Caco-2 (cell line): ENCODE results near the gene IFT20. TPM values are rescaled to one million over a fixed set of nuclear protein-coding genes. Genes with fewer than 3 reads are reported as not detected.

Experiments used
- BruUV-seq: library from RNA; stranded (reverse); fragments of 400-500 nt; replicated peaks from 2 replicates; lab custom pipeline; 2021; lab: Mats Ljungman, UMichigan
- CTCF ChIA-PET: fragments of 300-600 bp; sonication (Branson Sonifier 250); formaldehyde crosslinking; loops from one replicate; lab custom pipeline; 2022; ENCODE audit warnings: antibody characterized with exemption; lab: Charles Lee
- POLR2A ChIA-PET: fragments of 300-600 bp; sonication (Branson Sonifier 250); formaldehyde crosslinking; loops from one replicate; lab custom pipeline; 2022; ENCODE audit warnings: antibody characterized with exemption; lab: Charles Lee
- DNase-seq, 2 experiments: peaks; one replicate each; pipeline versions ENCODE4 v3.0.0 to v3.0.0-alpha.2; 2020 to 2022
- H3K27me3 ChIP-seq: replicated peaks from 2 replicates; pipeline ENCODE4 v1.6.0; 2011; ENCODE audit warnings: low read length; ENCODE audit not compliant: control insufficient read depth, insufficient read depth
- H3K36me3 ChIP-seq: 2 replicates; pipeline ENCODE4 v1.5.1; 2011; ENCODE audit warnings: low read length; ENCODE audit not compliant: control insufficient read depth, insufficient read depth
- H3K4me1 ChIP-seq: fragments of 250-450 bp; sonication (Bioruptor Pico); 2 replicates; pipeline ENCODE4 v1.5.1; 2020; ENCODE audit warnings: mild to moderate bottlenecking
- H3K4me3 ChIP-seq: 2 replicates; pipeline ENCODE4 v1.5.1; 2011; ENCODE audit warnings: low read depth, mild to moderate bottlenecking, control low read depth, low read length
- H3K9me3 ChIP-seq: fragments of 250-450 bp; sonication (Bioruptor Pico); 2 replicates; pipeline ENCODE4 v1.5.1; 2020; ENCODE audit warnings: mild to moderate bottlenecking, moderate library complexity
- H3K27ac Mint-ChIP-seq: one replicate; pipeline ENCODE4 v1.8.0; 2022; ENCODE audit warnings: mixed read lengths; ENCODE audit not compliant: unreplicated experiment
- H3K27me3 Mint-ChIP-seq: one replicate; pipeline ENCODE4 v1.8.0; 2022; ENCODE audit warnings: mixed read lengths; ENCODE audit not compliant: insufficient read depth, unreplicated experiment
- H3K36me3 Mint-ChIP-seq: one replicate; pipeline ENCODE4 v1.8.0; 2022; ENCODE audit warnings: mild to moderate bottlenecking, mixed read lengths; ENCODE audit not compliant: insufficient read depth, unreplicated experiment
- H3K4me1 Mint-ChIP-seq: one replicate; pipeline ENCODE4 v1.8.0; 2022; ENCODE audit warnings: low read depth, mixed read lengths; ENCODE audit not compliant: unreplicated experiment
- H3K4me3 Mint-ChIP-seq: one replicate; pipeline ENCODE4 v1.8.0; 2022; ENCODE audit warnings: mild to moderate bottlenecking, moderate library complexity, mixed read lengths; ENCODE audit not compliant: unreplicated experiment
- H3K9me3 Mint-ChIP-seq: one replicate; pipeline ENCODE4 v1.8.0; 2022; ENCODE audit warnings: mixed read lengths; ENCODE audit not compliant: unreplicated experiment
- intact Hi-C: fragments of 100-400 bp; cut with micrococcal nuclease; formaldehyde crosslinking; loops from one replicate; pipeline ENCODE4 v1.10.0; 2022; ENCODE audit not compliant: unreplicated experiment
- total RNA-seq: library from RNA; stranded (reverse); gene quantifications from 2 replicates; pipeline ENCODE4 v1.2.3, GENCODE V29; 2022
- TF ChIP-seq, protein P1 (sequence below), 2 experiments: fragments of 200-600 bp in 1 of 2; IDR thresholded peaks; 1 replicate in 1 of 2; 2 replicates in 1 of 2; pipeline versions ENCODE4 v1.5.1 to v1.8.0; 2011 to 2022; ENCODE audit warnings: antibody characterized with exemption in 1 of 2, control low read depth in 1 of 2, inconsistent platforms in 1 of 2, low read depth in 1 of 2, low read length in 1 of 2, mild to moderate bottlenecking in 1 of 2, moderate library complexity in 1 of 2; ENCODE audit not compliant: insufficient read depth in 1 of 2, severe bottlenecking in 1 of 2, unreplicated experiment in 1 of 2

The IFT20 gene
- total RNA-seq, 1 experiment from 2014 or later = 89.9 TPM

DNA sequence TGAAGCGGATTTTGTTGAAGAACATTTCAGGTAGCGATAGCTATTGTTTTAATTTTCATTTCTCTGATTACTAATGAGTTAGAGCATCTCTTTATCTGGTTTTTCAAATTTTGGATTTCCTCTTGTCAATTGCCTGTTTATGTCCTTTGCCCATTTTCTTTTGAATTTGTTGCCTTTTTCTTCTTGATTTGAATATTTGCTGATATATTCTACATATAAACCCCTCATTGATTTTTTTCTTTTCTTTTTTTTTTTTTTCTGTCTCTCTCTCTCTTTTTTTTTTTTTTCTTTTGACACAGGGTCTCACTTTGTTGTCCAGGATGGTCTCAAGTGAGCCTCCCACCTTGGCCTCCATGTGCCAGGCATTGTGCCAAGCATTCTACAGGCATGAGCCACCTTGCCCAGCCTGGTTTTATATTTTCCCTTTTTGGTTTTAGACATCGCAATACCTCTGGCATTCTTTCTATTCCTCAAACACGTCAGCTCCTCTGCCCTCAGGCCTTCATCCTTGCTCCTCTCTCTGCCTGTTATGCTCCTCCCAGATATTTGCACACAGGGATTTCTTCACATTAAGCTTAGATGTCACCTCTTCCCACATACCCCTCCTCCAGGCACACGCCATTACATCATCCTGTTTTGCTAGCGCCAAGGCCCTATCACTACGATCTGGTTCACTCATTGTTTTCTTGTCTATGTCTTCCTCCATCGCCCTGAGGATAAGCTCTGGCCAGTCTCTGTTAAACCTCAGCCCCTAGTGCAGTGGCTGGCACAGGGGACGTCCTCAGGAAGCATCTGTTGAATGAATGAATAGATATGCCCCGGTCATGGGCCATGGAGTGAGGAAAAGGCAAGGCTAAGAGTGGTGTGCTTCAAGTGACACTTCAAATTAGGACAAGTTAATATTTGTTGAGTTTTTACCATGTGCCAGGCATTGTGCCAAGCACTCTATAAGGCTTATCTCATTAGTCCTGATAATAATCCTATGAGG lies 44.8 kb upstream of the IFT20 start:
- peak overlapping the region; percentile 18 for H3K4me3 Mint-ChIP-seq
- Histone ChIP-seq H3K9me3 (no peaks in the 10 kb centered on the region), H3K27me3 (no peaks in the 10 kb centered on the region), H3K4me1 (peaks cover 17% of the 10 kb centered on the region), H3K36me3 (no peaks in the 10 kb centered on the region), H3K4me3 (no peak overlapping the region)
- H3K27me3 Mint-ChIP-seq = no peaks in the 10 kb centered on the region
- TF ChIP-seq, protein P1, sequence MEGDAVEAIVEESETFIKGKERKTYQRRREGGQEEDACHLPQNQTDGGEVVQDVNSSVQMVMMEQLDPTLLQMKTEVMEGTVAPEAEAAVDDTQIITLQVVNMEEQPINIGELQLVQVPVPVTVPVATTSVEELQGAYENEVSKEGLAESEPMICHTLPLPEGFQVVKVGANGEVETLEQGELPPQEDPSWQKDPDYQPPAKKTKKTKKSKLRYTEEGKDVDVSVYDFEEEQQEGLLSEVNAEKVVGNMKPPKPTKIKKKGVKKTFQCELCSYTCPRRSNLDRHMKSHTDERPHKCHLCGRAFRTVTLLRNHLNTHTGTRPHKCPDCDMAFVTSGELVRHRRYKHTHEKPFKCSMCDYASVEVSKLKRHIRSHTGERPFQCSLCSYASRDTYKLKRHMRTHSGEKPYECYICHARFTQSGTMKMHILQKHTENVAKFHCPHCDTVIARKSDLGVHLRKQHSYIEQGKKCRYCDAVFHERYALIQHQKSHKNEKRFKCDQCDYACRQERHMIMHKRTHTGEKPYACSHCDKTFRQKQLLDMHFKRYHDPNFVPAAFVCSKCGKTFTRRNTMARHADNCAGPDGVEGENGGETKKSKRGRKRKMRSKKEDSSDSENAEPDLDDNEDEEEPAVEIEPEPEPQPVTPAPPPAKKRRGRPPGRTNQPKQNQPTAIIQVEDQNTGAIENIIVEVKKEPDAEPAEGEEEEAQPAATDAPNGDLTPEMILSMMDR (IDR thresholded peaks at IDR 0.05; ENCODE audit: insufficient read depth in 1 of 2, low read depth in 1 of 2, low read length in 1 of 2, severe bottlenecking in 1 of 2, unreplicated experiment in 1 of 2) = no peak
- ChIA-PET POLR2A (interaction anchor here (0.6 to 1.6 kb wide), 4 partner anchors 10 to 45 kb away, joined by 3 to 9 read pairs (median 4); partner anchors contain the start of genes IFT20, POLDIP2, TNFAIP1 and VTN), CTCF (interaction anchor here (1.2 to 2.1 kb wide), 4 partner anchors 10 to 86 kb away, joined by 3 to 11 read pairs (median 6); partner anchors contain the start of gene VTN)
- H3K36me3 Mint-ChIP-seq = no peaks in the 10 kb centered on the region
- intact Hi-C loops = loop anchor here (1.0 kb wide), 2 partner anchors 9 to 26 kb away; partner anchors contain the start of genes SARM1 and SLC46A1
- no peaks in the 10 kb centered on the region for H3K9me3 Mint-ChIP-seq
- H3K27ac Mint-ChIP-seq = peak overlapping the region; percentile 5
- peak; percentile 84 to 86 for DNase-seq
- peaks cover 16% of the 10 kb centered on the region for H3K4me1 Mint-ChIP-seq
- no TSS peak for BruUV-seq

DNA sequence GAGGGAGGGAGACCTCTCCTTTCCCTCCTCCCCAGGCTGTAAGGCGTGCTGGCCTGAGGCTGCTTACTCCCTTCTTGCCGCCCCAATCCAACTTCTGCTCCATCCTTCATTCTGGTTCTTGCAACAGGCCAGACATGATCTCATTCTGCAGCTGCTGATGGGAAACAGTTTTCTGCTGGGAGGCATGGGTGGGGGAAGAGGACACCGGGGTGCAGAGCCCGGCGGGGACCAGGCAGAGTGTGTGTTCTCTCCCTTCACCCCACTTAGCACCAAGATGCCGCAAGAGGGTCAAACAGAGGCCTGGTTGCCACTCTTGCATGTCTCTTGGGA lies 37.6 kb upstream of the IFT20 start:
- peaks cover 5% of the 10 kb centered on the region; the same call in 1 of the 2 replicates for H3K36me3 ChIP-seq
- ChIA-PET CTCF (interaction anchor here (1.2 kb wide), 1 partner anchor 238 kb away, joined by 5 read pairs; no protein-coding TSS in a partner anchor), POLR2A (no interaction called here)
- BruUV-seq = no TSS peak
- Mint-ChIP-seq H3K9me3 (no peaks in the 10 kb centered on the region), H3K27ac (no peak overlapping the region), H3K36me3 (peaks cover 37% of the 10 kb centered on the region), H3K27me3 (no peaks in the 10 kb centered on the region), H3K4me1 (peaks cover 45% of the 10 kb centered on the region), H3K4me3 (peak overlapping the region; percentile 75)
- TF ChIP-seq, protein P1 (IDR thresholded peaks at IDR 0.05; ENCODE audit: insufficient read depth in 1 of 2, low read depth in 1 of 2, low read length in 1 of 2, severe bottlenecking in 1 of 2, unreplicated experiment in 1 of 2) = no peak
- no peaks in the 10 kb centered on the region for H3K9me3 ChIP-seq
- intact Hi-C loops = no loop called here
- no peaks in the 10 kb centered on the region for H3K27me3 ChIP-seq
- H3K4me1 ChIP-seq = peaks cover 35% of the 10 kb centered on the region
- H3K4me3 ChIP-seq = no peak overlapping the region
- DNase-seq = no peak

DNA sequence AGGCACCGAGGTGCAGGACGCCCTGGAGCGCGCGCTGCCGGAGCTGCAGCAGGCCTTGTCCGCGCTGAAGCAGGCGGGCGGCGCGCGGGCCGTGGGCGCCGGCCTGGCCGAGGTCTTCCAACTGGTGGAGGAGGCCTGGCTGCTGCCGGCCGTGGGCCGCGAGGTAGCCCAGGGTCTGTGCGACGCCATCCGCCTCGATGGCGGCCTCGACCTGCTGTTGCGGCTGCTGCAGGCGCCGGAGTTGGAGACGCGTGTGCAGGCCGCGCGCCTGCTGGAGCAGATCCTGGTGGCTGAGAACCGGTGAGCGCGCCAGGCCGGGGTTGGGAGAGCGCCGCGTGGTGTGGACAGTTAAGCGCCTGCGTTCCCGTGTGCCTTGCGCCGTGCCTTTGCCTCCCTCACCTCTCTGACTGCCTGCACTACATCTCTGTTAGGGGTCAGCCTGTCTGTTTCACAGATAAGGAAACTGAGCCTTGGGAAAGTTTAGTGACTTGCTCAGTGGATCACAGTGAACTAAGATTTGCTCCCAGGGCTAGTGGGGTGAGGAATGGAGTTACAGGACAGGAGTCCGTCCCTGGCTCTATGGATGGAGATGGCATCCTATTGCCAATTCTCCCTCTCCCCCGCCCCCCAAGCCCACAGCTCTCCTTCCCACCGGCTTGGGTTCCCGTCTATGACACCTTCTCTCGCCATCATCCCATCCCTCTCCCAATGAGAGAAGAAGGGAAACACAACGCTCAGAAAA lies 37.1 kb upstream of the IFT20 start:
- ChIA-PET POLR2A (interaction anchor here (0.6 to 4.7 kb wide), 3 partner anchors 14 to 215 kb away, joined by 3 to 87 read pairs (median 74); partner anchors contain the start of genes IFT20, POLDIP2 and TNFAIP1), CTCF (interaction anchor here (1.4 kb wide), 1 partner anchor 44 kb away, joined by 5 read pairs; no protein-coding TSS in a partner anchor)
- Mint-ChIP-seq H3K36me3 (peaks cover 39% of the 10 kb centered on the region), H3K27me3 (no peaks in the 10 kb centered on the region), H3K27ac (peak overlapping the region; percentile 88), H3K4me3 (peak overlapping the region; percentile 75), H3K4me1 (peaks cover 50% of the 10 kb centered on the region), H3K9me3 (no peaks in the 10 kb centered on the region)
- no peak for DNase-seq
- Histone ChIP-seq H3K27me3 (no peaks in the 10 kb centered on the region), H3K9me3 (no peaks in the 10 kb centered on the region), H3K4me1 (peaks cover 40% of the 10 kb centered on the region), H3K4me3 (peak overlapping the region; percentile 40), H3K36me3 (peaks cover 8% of the 10 kb centered on the region)
- TF ChIP-seq, protein P1 (IDR thresholded peaks at IDR 0.05; ENCODE audit: insufficient read depth in 1 of 2, low read depth in 1 of 2, low read length in 1 of 2, severe bottlenecking in 1 of 2, unreplicated experiment in 1 of 2) = no peak
- BruUV-seq = no TSS peak
- intact Hi-C loops = no loop called here
